IMR-90 (cell line): ENCODE measurements around the gene PERM1.

Experiments
- BHLHE40 ChIP-seq: fragments of 150-350 bp; IDR thresholded peaks from 2 replicates; pipeline ENCODE4 v1.6.1; 2016; ENCODE audit warnings: mild to moderate bottlenecking, low read depth, low read length
- CTCF ChIP-seq: conservative IDR thresholded peaks from 2 replicates; pipeline ENCODE4 v1.5.1; 2012; ENCODE audit warnings: mild to moderate bottlenecking, low read depth, low read length, improper control_type of control experiment
- MAFK ChIP-seq: IDR thresholded peaks from 2 replicates; pipeline ENCODE4 v1.6.1; 2012; ENCODE audit warnings: low read depth, low read length, improper control_type of control experiment
- POLR2A ChIP-seq: IDR thresholded peaks from 2 replicates; pipeline ENCODE4 v1.6.1; 2012; ENCODE audit warnings: mild to moderate bottlenecking, low read depth, low read length
- RCOR1 ChIP-seq: IDR thresholded peaks from 2 replicates; pipeline ENCODE4 v1.6.1; 2012; ENCODE audit warnings: mild to moderate bottlenecking, low read length, improper control_type of control experiment; ENCODE audit not compliant: insufficient replicate concordance

- TF ChIP-seq CTCF (no peak), RCOR1 (no peak), POLR2A (no peak), MAFK (no peak), BHLHE40 (no peak)
Observed at GRCh38 chr1:963301-963651, 18.6 kb downstream of the PERM1 start.
